A673 (cell line): ENCODE results near the gene TLX1. TPM values are rescaled to one million over a fixed set of nuclear protein-coding genes. Genes with fewer than 3 reads are reported as not detected.

ENCODE experiments used
- BruUV-seq: library from RNA; stranded (reverse); fragments of 400-500 nt; replicated peaks from 2 replicates; lab custom pipeline; 2021; lab: Mats Ljungman, UMichigan
- CTCF ChIA-PET: fragments of 300-600 bp; sonication (Branson Sonifier 250); formaldehyde crosslinking; loops from one replicate; lab custom pipeline; 2022; ENCODE audit warnings: antibody characterized with exemption; lab: Charles Lee
- POLR2A ChIA-PET: fragments of 300-600 bp; sonication (Branson Sonifier 250); formaldehyde crosslinking; loops from one replicate; lab custom pipeline; 2022; ENCODE audit warnings: antibody characterized with exemption; ENCODE audit not compliant: low non-redundant PET; lab: Charles Lee
- DNase-seq: peaks from one replicate; pipeline ENCODE4 v3.0.0-alpha.2; 2015; ENCODE audit warnings: low spot score
- H3K27ac ChIP-seq: fragments of 200-600 bp; sonication (generic); 2 replicates; pipeline ENCODE4 v1.5.1; 2016; ENCODE audit warnings: mixed run types, low read depth, mild to moderate bottlenecking, mixed read lengths, antibody characterized with exemption, low read length; ENCODE audit not compliant: poor library complexity, severe bottlenecking
- H3K27me3 ChIP-seq: fragments of 200-600 bp; sonication (generic); replicated peaks from 2 replicates; pipeline ENCODE4 v1.6.1; 2017; ENCODE audit warnings: mixed run types, low read depth, mild to moderate bottlenecking, mixed read lengths, antibody characterized with exemption, low read length; ENCODE audit not compliant: insufficient read depth, poor library complexity
- H3K36me3 ChIP-seq: fragments of 200-600 bp; sonication (generic); 2 replicates; pipeline ENCODE4 v1.6.1; 2016; ENCODE audit warnings: mixed run types, mild to moderate bottlenecking, mixed read lengths, antibody characterized with exemption, low read length; ENCODE audit not compliant: insufficient read depth, poor library complexity, severe bottlenecking
- H3K4me1 ChIP-seq: fragments of 200-600 bp; sonication (generic); 2 replicates; pipeline ENCODE4 v1.6.1; 2017; ENCODE audit warnings: mixed run types, mild to moderate bottlenecking, mixed read lengths, antibody characterized with exemption, low read length; ENCODE audit not compliant: insufficient read depth, poor library complexity, severe bottlenecking
- H3K4me3 ChIP-seq: fragments of 200-600 bp; sonication (generic); 2 replicates; pipeline ENCODE4 v1.5.1; 2016; ENCODE audit warnings: low read depth, mixed run types, mild to moderate bottlenecking, mixed read lengths, low read length; ENCODE audit not compliant: poor library complexity, severe bottlenecking
- H3K9me3 ChIP-seq: fragments of 200-600 bp; sonication (generic); 2 replicates; pipeline ENCODE4 v1.6.1; 2016; ENCODE audit warnings: mixed run types, low read depth, mild to moderate bottlenecking, mixed read lengths, antibody characterized with exemption, low read length; ENCODE audit not compliant: poor library complexity, severe bottlenecking
- EZH2 ChIP-seq: fragments of 200-600 bp; sonication (generic); IDR thresholded peaks from 2 replicates; pipeline ENCODE4 v1.6.1; 2017; ENCODE audit warnings: borderline replicate concordance, low read depth, mild to moderate bottlenecking, mixed read lengths, antibody characterized with exemption, low read length; ENCODE audit not compliant: poor library complexity, severe bottlenecking
- intact Hi-C: fragments of 100-400 bp; cut with micrococcal nuclease; formaldehyde crosslinking; loops from one replicate; pipeline ENCODE4 v1.10.0; 2022; ENCODE audit not compliant: unreplicated experiment
- total RNA-seq: library from RNA; stranded (reverse); gene quantifications from 2 replicates; pipeline ENCODE4 v1.2.3, GENCODE V29; 2021
- TF ChIP-seq, protein P1 (sequence below): fragments of 300-800, 200-600 bp; sonication (generic); conservative IDR thresholded peaks from 2 replicates; pipeline ENCODE4 v1.5.1; 2017; ENCODE audit warnings: low read depth, mild to moderate bottlenecking, antibody characterized with exemption, low read length, moderate library complexity, mixed read lengths

Gene TLX1
- total RNA-seq, 1 experiment from 2014 or later = not detected

DNA sequence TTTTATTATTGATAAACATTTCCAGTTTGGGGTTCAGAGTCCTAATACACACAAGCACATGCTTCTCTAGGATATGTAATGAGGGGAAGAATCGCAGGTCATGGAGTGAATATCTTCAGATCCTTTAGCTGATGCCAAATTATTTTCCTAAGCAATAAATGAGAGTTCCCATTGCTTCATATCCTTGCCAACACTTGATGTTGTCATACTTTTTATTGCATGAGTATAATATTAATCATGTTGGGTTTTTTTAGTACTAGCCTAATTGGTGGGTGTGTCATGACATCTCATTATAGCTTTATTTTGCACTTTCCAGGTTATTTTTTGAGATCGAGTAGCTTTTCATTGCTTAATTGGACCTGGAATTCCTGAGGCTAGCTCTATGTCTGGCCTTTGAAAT, 35.3 kb downstream of the TLX1 start:
- TF ChIP-seq EZH2 = no peak
- TF ChIP-seq, protein P1, sequence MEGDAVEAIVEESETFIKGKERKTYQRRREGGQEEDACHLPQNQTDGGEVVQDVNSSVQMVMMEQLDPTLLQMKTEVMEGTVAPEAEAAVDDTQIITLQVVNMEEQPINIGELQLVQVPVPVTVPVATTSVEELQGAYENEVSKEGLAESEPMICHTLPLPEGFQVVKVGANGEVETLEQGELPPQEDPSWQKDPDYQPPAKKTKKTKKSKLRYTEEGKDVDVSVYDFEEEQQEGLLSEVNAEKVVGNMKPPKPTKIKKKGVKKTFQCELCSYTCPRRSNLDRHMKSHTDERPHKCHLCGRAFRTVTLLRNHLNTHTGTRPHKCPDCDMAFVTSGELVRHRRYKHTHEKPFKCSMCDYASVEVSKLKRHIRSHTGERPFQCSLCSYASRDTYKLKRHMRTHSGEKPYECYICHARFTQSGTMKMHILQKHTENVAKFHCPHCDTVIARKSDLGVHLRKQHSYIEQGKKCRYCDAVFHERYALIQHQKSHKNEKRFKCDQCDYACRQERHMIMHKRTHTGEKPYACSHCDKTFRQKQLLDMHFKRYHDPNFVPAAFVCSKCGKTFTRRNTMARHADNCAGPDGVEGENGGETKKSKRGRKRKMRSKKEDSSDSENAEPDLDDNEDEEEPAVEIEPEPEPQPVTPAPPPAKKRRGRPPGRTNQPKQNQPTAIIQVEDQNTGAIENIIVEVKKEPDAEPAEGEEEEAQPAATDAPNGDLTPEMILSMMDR = no peak
- Histone ChIP-seq H3K4me3 (no peak overlapping the region), H3K36me3 (no peaks in the 10 kb centered on the region), H3K4me1 (peaks cover 13% of the 10 kb centered on the region), H3K27me3 (no peaks in the 10 kb centered on the region), H3K27ac (no peak overlapping the region), H3K9me3 (no peaks in the 10 kb centered on the region)
- intact Hi-C loops = loop anchor here (10.0 kb wide), 1 partner anchor 908 kb away; no protein-coding TSS in a partner anchor
- no peak for DNase-seq
- CTCF ChIA-PET = no interaction called here
- POLR2A ChIA-PET = no interaction called here
- no TSS peak for BruUV-seq

DNA sequence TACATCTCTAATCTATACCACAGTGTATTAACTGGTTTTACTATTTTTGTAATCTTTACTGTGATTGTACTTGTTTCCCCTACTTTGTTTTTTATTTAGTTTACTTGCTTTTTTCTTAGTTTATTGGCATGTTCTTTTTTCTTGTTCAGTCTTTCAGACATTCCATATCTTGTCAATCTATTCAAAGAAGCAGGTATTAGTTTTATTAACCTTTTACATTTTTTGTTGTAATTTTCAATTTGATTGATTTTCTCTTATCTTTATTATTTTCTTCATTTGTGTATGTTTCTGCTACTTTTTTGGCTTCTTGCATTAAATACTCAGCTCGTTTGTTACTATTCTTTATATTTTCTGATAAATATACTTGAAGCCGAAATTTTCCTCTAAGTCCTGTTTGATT, 41.6 kb downstream of the TLX1 start:
- Histone ChIP-seq H3K4me1 (no peaks in the 10 kb centered on the region), H3K27ac (no peak overlapping the region), H3K36me3 (no peaks in the 10 kb centered on the region), H3K4me3 (no peak overlapping the region), H3K9me3 (peaks cover 16% of the 10 kb centered on the region), H3K27me3 (no peaks in the 10 kb centered on the region)
- BruUV-seq = no TSS peak
- intact Hi-C loops = no loop called here
- ChIA-PET POLR2A (no interaction called here), CTCF (no interaction called here)
- no peak for DNase-seq
- TF ChIP-seq, protein P1 = no peak
- TF ChIP-seq EZH2 = no peak

- no peak overlapping the region for H3K27ac ChIP-seq
- no peaks in the 10 kb centered on the region for H3K36me3 ChIP-seq
- no peaks in the 10 kb centered on the region for H3K27me3 ChIP-seq
- no peak for TF ChIP-seq EZH2
- TF ChIP-seq, protein P1 = no peak
- intact Hi-C loops = no loop called here
- H3K4me1 ChIP-seq = no peaks in the 10 kb centered on the region
- H3K9me3 ChIP-seq = peaks cover 16% of the 10 kb centered on the region
- no peak overlapping the region for H3K4me3 ChIP-seq
- no peak for DNase-seq
- BruUV-seq = no TSS peak
- ChIA-PET CTCF (no interaction called here), POLR2A (no interaction called here)
These were observed 43.2 kb downstream of the TLX1 start for GRCh38 chr10:101174319-101174718.
